ENCODE data around the gene CRNKL1.

- TF ChIP-seq GATA2 (IDR thresholded peaks at IDR 0.05; ENCODE audit: low read depth, low read length) (no peak), GATA3 (IDR thresholded peaks at IDR 0.05; ENCODE audit: low read depth, low read length) (no peak)
Measured at GRCh38 chr20:20009784-20010253, 42.4 kb downstream of the CRNKL1 start.
